ENCODE measurements around the gene SPATA2. TPM values are rescaled to one million over a fixed set of nuclear protein-coding genes. Genes with fewer than 3 reads are reported as not detected.
"Not testable (repeated sequence)": the region's sequence is repeated elsewhere in the genome, so short reads cannot be mapped to it uniquely, and the experiment has no call there.

Gene SPATA2
- total and polyA plus RNA-seq, 4 donors = 4.2 to 8.0 (median 4.9) TPM

- ATAC-seq (ENCODE audit: insufficient read depth, low FRiP score) (no peak), DNase-seq (no peak)
- no peaks in the 10 kb centered on the region for H3K27me3 ChIP-seq (ENCODE audit: control insufficient read depth in 3 of 3, insufficient read depth in 3 of 3, low read length in 2 of 3)
- H3K9me3 ChIP-seq (ENCODE audit: control insufficient read depth in 4 of 4, insufficient read depth in 3 of 4, low read length in 3 of 4) = no peaks in the 10 kb centered on the region
- no peak for TF ChIP-seq CTCF (IDR thresholded peaks at IDR 0.05; ENCODE audit: control extremely low read depth, extremely low read depth)
- H3K36me3 ChIP-seq (ENCODE audit: control insufficient read depth in 4 of 4, insufficient read depth in 4 of 4, low read length in 4 of 4) = peaks cover 24 to 31% (median 29%) of the 10 kb centered on the region in 4 donors
- no peak overlapping the region for H3K9ac ChIP-seq (ENCODE audit: insufficient read depth in 1 of 2, low read length in 2 of 2)
- H3K27ac ChIP-seq (ENCODE audit: low read depth in 1 of 2, low read length in 1 of 2) = no peak overlapping the region
- H3K4me1 ChIP-seq (ENCODE audit: control insufficient read depth in 5 of 5, insufficient read depth in 5 of 5, low read length in 5 of 5) = no peaks in the 10 kb centered on the region
- no peak overlapping the region for H3K4me3 ChIP-seq
- WGBS, 2 donors = 97 to 98% methylated on average over 6 of the region's 6 CpGs
Observed at GRCh38 chr20:49863666-49864065, 51.7 kb downstream of the SPATA2 start.

- WGBS, 2 donors = 85 to 87% methylated on average over 6 of the region's 6 CpGs
- Histone ChIP-seq H3K4me1 (ENCODE audit: control insufficient read depth in 5 of 5, insufficient read depth in 5 of 5, low read length in 5 of 5) (no peaks in the 10 kb centered on the region), H3K4me3 (no peak overlapping the region), H3K36me3 (ENCODE audit: control insufficient read depth in 4 of 4, insufficient read depth in 4 of 4, low read length in 4 of 4) (peaks cover 18 to 30% (median 23%) of the 10 kb centered on the region in 4 donors), H3K27me3 (ENCODE audit: control insufficient read depth in 3 of 3, insufficient read depth in 3 of 3, low read length in 2 of 3) (no peaks in the 10 kb centered on the region), H3K9ac (ENCODE audit: insufficient read depth in 1 of 2, low read length in 2 of 2) (no peak overlapping the region), H3K27ac (ENCODE audit: low read depth in 1 of 2, low read length in 1 of 2) (no peak overlapping the region), H3K9me3 (ENCODE audit: control insufficient read depth in 4 of 4, insufficient read depth in 3 of 4, low read length in 3 of 4) (no peaks in the 10 kb centered on the region)
- no peak for TF ChIP-seq CTCF (IDR thresholded peaks at IDR 0.05; ENCODE audit: control extremely low read depth, extremely low read depth)
- ATAC-seq (ENCODE audit: insufficient read depth, low FRiP score) = no peak
- DNase-seq = no peak
Observed at GRCh38 chr20:49862607-49863200, 52.6 kb downstream of the SPATA2 start.

- H3K9me3 ChIP-seq (ENCODE audit: control insufficient read depth in 4 of 4, insufficient read depth in 3 of 4, low read length in 3 of 4); H3K4me3 ChIP-seq; H3K27ac ChIP-seq (ENCODE audit: low read depth in 1 of 2, low read length in 1 of 2); H3K27me3 ChIP-seq (ENCODE audit: control insufficient read depth in 3 of 3, insufficient read depth in 3 of 3, low read length in 2 of 3); H3K4me1 ChIP-seq (ENCODE audit: control insufficient read depth in 5 of 5, insufficient read depth in 5 of 5, low read length in 5 of 5); H3K9ac ChIP-seq (ENCODE audit: insufficient read depth in 1 of 2, low read length in 2 of 2); ATAC-seq (ENCODE audit: insufficient read depth, low FRiP score); DNase-seq: not testable (repeated sequence)
- WGBS, 2 donors = 93% methylated on average over 3 of the region's 3 CpGs
- peaks cover 19 to 26% (median 21%) of the 10 kb centered on the region in 4 donors for H3K36me3 ChIP-seq (ENCODE audit: control insufficient read depth in 4 of 4, insufficient read depth in 4 of 4, low read length in 4 of 4)
Observed at GRCh38 chr20:49861232-49861631, 54.1 kb downstream of the SPATA2 start.

- DNase-seq = no peak
- H3K27ac ChIP-seq (ENCODE audit: low read depth in 1 of 2, low read length in 1 of 2) = no peak overlapping the region
Observed at GRCh38 chr20:49859807-49860206, 55.5 kb downstream of the SPATA2 start.

More at GRCh38 chr20:49859807-49860206, 55.5 kb downstream of the SPATA2 start:
- Histone ChIP-seq H3K36me3 (ENCODE audit: control insufficient read depth in 4 of 4, insufficient read depth in 4 of 4, low read length in 4 of 4) (peaks cover 17 to 22% (median 19%) of the 10 kb centered on the region in 4 donors), H3K4me3 (no peak overlapping the region), H3K9me3 (ENCODE audit: control insufficient read depth in 4 of 4, insufficient read depth in 3 of 4, low read length in 3 of 4) (no peaks in the 10 kb centered on the region), H3K27me3 (ENCODE audit: control insufficient read depth in 3 of 3, insufficient read depth in 3 of 3, low read length in 2 of 3) (no peaks in the 10 kb centered on the region), H3K9ac (ENCODE audit: insufficient read depth in 1 of 2, low read length in 2 of 2) (no peak overlapping the region), H3K4me1 (ENCODE audit: control insufficient read depth in 5 of 5, insufficient read depth in 5 of 5, low read length in 5 of 5) (no peaks in the 10 kb centered on the region)
- no peak for ATAC-seq (ENCODE audit: insufficient read depth, low FRiP score)
- TF ChIP-seq CTCF (IDR thresholded peaks at IDR 0.05; ENCODE audit: control extremely low read depth, extremely low read depth) = no peak

Measured in lung (tissue), 12 donors.